SIG-M5 (cell line): Measurements from ENCODE around the gene MAT2A.
A peak's percentile ranks its signal among the peaks of the same experiment; 100 is the strongest.
"Not testable (repeated sequence)": the region's sequence is repeated elsewhere in the genome, so short reads cannot be mapped to it uniquely, and the experiment has no call there.

ENCODE experiments used
- DNase-seq: peaks from one replicate; lab custom pipeline; 2025; lab: John Stamatoyannopoulos, UW

MAT2A gene

DNA sequence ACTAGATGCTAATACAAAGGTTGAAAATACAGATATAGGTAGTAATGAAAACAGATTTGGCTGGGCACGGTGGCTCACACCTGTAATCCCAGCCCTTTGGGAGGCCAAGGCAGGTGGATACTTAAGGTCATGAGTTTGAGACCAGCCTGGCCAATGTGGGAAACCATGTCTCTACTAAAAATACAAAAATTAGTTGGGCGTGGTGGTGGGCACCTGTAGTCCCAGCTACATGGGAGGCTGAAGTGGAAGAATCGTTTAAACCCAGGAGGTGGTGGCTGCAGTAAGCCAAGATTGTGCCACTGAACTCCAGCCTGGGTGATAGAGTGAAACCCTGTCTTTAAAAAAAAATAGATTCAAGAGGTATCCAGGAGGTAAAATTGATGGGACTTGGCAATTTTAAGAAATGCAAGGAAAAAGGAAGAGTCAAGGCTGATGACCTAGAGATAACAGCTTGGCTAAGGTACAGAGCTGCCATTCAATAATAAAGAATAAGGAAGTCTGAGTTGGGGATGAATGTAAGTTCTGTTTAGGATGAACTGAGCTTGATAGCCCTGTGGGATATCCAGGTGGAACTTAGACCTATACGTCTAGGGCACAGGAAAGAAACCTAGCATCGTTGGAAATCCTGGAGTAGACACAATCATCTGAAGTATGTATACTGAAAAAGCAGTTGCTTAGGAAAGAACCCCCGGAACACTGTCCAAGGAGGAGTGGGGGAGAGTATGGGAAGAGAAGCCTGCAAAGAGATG, 9.1 kb downstream of the MAT2A start:
- no peak for DNase-seq

DNA sequence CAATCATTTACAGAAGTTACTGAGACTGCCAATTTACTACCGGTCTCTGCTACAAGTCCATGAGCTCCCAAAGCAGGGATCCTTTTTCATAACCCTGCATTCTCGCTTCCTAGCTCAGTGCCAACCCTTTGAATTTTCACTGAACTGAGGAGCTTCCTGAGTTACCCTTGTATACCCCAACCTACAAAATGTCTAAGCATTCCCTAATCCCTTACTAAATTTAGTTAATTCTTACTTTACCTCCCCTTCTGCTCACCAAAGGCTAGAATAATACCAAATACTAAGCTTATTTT, 9.6 kb downstream of the MAT2A start:
- no peak for DNase-seq

DNA sequence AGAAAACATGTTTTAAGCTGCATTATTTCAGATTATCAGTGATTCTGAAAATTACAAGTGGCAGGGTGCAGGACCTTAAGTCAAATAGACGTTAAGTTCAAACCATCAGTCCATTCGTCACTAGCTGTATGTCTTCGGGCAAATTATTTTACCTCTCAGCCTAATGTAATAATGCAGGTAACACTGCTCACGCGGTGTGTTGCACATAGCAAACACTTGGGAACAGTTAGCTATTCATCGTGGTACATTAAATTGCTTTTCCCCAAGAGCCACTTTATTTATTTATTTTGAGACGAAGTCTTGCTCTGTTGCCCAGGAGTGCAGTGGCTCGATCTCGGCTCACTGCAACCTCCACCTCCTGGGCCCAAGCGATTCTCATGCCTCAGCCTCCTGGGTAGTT, 10.1 kb downstream of the MAT2A start:
- no peak for DNase-seq

DNA sequence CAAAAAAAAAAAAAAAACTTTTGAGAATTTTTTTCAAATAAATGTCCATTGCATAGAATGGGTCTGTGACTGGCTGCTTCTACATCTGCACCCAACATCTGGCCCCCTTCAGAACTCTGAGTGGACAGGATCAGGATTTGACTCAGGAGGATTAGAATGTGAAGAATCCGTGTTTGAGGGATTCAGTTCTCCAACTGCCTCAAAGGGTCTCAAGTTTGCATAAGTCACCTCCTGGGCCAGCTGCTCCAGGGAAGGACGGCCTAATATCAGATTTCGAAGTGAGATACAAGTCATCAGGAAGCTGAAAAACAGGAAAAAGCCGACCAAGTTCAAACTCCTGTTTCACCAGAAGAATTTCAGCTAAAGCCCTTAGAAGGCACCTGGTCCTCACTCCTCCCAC, 10.9 kb downstream of the MAT2A start:
- no peak for DNase-seq

DNA sequence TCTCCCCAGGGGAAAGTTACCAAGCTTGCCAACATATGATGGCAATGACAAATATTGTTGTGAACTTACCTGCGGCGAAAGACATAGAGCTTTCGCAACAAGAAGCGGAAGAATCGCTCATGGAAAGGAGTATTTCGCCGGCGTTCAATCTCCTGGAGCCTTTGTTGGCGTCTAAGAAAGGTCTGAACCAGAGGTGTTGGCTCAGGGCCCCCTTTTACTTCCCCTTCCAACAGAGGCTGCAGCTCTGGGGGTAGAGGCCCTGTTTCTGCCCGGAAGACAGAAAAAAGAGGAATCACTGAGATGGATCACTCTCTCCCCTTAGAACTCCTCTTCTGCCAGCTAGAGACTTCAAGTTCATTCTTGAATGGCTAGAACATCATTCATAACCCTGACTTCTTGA, 11.5 kb downstream of the MAT2A start:
- DNase-seq, result no peak

GRCh38 chr2:85551698-85552678, 13.0 kb downstream of the MAT2A start:
- DNase-seq, result peak; percentile 22

DNA sequence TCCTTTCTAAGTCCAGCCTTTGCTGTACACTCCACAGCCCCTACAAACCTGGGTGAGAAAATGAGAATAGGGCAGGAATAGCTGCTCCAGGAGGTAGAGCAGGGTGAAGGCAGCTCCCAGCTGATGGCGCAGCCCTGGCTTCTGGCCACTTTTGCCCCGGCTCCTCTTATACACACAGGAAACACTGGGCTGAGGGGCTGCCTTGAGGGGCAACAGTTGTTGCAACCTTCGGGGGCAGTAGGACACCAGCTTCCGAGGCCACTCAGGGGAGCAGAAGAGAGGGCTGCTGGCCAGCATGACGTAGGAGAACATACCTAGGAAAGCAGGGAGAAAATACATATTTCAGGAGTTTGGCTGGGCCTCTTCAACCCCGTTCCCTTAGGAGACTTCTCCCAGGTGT, 14.2 kb downstream of the MAT2A start:
- DNase-seq, result no peak

- no peak for DNase-seq
Observed at GRCh38 chr2:85554980-85555612, 16.1 kb downstream of the MAT2A start.

DNA sequence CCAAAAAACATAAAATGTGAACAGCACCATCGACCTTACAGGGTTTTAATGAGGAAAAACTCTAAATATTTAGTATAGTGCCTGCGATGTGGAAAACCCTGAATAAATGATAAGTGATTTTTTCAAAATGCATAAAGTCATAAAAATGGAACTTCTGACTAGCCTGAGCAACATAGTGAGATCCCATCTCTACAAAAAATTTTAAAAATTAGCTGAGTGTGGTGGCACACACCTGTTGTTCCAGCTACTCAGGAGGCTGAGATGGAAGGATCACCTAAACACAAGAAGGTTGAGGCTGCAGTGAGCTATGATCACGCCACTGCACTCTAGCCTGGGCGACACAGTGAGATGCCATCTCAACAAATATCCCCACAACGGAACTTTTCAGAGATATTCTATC, 18.2 kb downstream of the MAT2A start:
- DNase-seq, result no peak

- no peak for DNase-seq
Observed at GRCh38 chr2:85558160-85558559, 19.2 kb downstream of the MAT2A start.

DNA sequence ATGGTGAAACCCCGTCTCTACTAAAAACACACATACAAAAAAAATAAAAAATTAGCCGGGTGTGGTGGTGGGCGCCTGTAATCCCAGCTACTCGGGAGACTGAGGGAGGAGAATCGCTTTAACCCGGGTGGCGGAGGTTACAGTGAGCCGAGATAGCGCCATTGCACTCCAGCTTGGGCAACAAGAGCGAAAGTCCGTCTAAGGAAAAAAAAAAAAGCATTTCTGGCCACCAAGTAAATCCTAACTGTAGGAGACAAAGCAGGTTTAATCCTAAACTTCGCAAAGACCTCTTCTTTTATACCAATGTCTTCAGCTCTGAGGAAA, 21.4 kb downstream of the MAT2A start:
- not testable (repeated sequence) for DNase-seq

DNA sequence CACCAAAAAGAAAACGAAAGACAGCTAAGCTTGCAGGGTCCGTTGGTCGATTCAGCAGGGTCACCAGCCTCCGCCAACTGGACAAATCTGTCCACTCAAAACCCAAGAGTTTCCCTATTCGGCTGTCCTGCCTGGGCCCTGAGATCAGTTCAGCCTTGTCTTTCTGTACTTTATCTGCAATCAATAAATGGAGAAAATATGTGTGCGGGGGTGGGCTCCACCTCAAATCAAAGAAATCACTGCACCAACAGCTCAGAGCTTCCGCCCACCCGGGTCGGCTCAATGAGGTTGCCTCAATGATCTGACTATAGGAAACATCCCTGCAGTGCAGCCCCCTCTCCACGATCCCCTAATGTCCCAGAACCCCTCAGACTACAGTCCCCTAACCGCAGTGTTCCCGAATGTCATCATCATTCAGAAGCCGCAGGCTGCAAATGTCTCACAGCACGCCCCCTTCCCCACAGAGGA, 21.9 kb downstream of the MAT2A start:
- DNase-seq, result no peak

DNA sequence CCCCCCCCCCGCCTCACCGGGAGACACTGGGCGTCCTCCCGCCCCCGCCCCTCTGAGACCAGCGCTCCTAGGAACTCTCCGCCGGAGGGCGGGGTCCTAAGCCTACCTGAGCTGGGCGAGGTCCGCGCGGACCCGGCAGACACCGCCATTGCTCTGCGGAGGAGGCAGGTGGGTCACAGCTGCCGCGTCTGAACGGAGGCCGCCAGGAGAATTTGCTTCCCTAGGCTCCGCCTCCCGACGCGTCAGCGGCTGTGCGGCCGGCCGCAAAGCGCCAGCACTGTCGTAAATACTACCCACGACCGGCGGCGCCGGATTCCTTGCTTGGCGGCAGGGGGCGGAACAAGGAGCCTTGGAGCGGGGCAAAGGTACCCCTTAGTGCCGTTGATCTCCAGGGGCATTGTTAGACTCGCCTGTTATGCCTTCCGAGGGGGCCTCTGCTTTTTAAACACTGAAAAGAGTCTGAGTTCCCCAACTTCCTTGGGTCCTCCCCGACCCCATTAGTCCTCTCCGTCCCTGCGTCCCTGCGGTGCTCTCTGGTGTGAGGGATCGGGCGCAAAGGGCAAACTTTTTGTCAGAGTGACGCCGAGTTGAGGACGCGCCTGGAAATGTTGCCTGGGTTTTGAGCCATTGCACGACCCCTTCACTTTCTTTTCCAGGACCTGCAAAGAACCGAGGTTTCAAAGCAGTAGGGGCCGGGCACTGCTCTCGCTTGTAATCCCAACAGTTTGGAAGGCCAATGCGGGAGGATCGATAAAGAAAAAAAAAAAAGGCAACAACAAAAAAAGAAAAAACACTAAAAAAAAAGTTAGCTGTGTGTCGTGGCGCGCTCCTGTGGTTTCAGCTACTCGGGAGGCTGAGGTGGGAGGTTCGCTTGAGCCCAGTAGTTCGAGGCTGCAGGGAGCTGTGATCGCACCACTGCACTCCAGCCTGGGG, 22.6 kb downstream of the MAT2A start, which contains the start of gene GGCX:
Gene GGCX, minus strand, starts transcription at position 214 of the 933 bp plus-strand sequence. Its CDS starts 65 bp downstream, at position 149.
- DNase-seq, result peak; percentile 72

DNA sequence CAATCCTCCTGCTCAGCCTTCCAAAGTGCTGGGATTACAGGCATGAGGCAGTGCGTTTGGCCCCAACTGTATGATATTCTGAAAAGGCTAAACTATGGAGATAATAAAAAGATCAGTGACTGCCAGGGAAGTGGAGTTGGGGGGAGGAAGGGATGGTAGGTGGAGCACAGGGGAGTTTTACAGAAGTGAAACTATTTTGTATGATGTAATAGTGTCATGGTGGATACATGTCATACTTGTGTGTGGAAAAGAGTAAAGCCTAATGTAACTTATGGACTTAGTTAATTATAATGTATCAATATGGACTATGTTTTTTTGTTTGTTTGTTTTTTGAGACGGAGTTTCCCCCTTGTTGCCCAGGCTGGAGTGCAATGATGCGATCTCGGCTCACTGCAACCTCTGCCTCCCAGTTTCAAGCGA, 25.2 kb downstream of the MAT2A start:
- DNase-seq, result peak; percentile 80

DNA sequence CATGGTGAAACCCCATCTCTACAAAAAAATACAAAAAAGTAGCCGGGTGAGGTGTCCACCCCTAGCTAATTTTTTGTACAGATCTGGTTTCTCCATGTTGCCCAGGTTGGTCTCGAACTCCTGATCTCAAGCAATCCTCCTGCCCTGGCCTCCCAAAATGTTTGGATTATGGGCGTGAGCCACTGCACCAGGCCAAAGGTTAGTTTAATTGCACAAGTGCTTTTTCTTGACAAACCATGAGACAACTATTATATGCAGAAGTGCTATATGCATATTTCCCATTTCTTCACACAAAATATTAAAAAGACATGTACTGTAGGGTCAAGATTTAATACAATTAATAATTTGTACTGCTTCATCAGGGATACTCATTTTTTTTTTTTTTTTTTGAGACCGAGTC, 27.3 kb downstream of the MAT2A start:
- DNase-seq, result no peak

- no peak for DNase-seq
Observed at GRCh38 chr2:85575739-85576138, 36.8 kb downstream of the MAT2A start.

GRCh38 chr2:85577063-85577385, 38.1 kb downstream of the MAT2A start:
- no peak for DNase-seq

GRCh38 chr2:85577386-85578242, 38.6 kb downstream of the MAT2A start, which contains the start of gene VAMP8:
VAMP8 (plus strand) TSS chr2:85577586; CDS start chr2:85577647, 61 bp downstream.
- no peak for DNase-seq

- DNase-seq, result peak; percentile 31
Observed at GRCh38 chr2:85578243-85579180, 39.5 kb downstream of the MAT2A start.
